NCI-H1105 treated with DMSO at 0.1 percent for 48 hours (cell line): ENCODE results near the gene CYBB.
A peak's percentile ranks its signal among the peaks of the same experiment; 100 is the strongest.
"Not testable (repeated sequence)": the region's sequence is repeated elsewhere in the genome, so short reads cannot be mapped to it uniquely, and the experiment has no call there.

Source experiments
- DNase-seq: peaks from one replicate; lab custom pipeline; 2025; lab: John Stamatoyannopoulos, UW

CYBB gene

GRCh38 chrX:37779857-37780256, at the start of gene CYBB:
CYBB (plus strand) TSS chrX:37780059; CDS start chrX:37780078, 19 bp downstream.
- no peak for DNase-seq

- DNase-seq: peak; percentile 24
Measured at GRCh38 chrX:37745354-37745753, 34.5 kb upstream of the CYBB start.

GRCh38 chrX:37745835-37746217, 34.0 kb upstream of the CYBB start:
- no peak for DNase-seq

GRCh38 chrX:37746218-37746941, 33.5 kb upstream of the CYBB start:
- DNase-seq: no peak

GRCh38 chrX:37746951-37747350, 32.9 kb upstream of the CYBB start:
- no peak for DNase-seq

- no peak for DNase-seq
Measured at GRCh38 chrX:37752281-37752680, 27.6 kb upstream of the CYBB start.

- DNase-seq: no peak
Measured at GRCh38 chrX:37752936-37753335, 26.9 kb upstream of the CYBB start.

GRCh38 chrX:37753384-37753783, 26.5 kb upstream of the CYBB start:
- no peak for DNase-seq

- no peak for DNase-seq
Measured at GRCh38 chrX:37754516-37754915, 25.3 kb upstream of the CYBB start.

GRCh38 chrX:37755025-37755424, 24.8 kb upstream of the CYBB start:
- no peak for DNase-seq

GRCh38 chrX:37757082-37757481, 22.8 kb upstream of the CYBB start:
- DNase-seq: no peak

GRCh38 chrX:37759351-37759750, 20.5 kb upstream of the CYBB start:
- no peak for DNase-seq

GRCh38 chrX:37759878-37760418, 19.9 kb upstream of the CYBB start:
- DNase-seq: no peak

GRCh38 chrX:37763400-37763799, 16.5 kb upstream of the CYBB start:
- no peak for DNase-seq

GRCh38 chrX:37765507-37765906, 14.4 kb upstream of the CYBB start:
- no peak for DNase-seq

GRCh38 chrX:37767430-37767829, 12.4 kb upstream of the CYBB start:
- DNase-seq: no peak

GRCh38 chrX:37768866-37769265, 11.0 kb upstream of the CYBB start:
- DNase-seq: not testable (repeated sequence)

- no peak for DNase-seq
Measured at GRCh38 chrX:37776283-37776986, 3.4 kb upstream of the CYBB start.

- DNase-seq: no peak
Measured at GRCh38 chrX:37776987-37777325, 2.9 kb upstream of the CYBB start.

- DNase-seq: no peak
Measured at GRCh38 chrX:37781081-37781480, 1.2 kb downstream of the CYBB start.

GRCh38 chrX:37781814-37782213, 2.0 kb downstream of the CYBB start:
- no peak for DNase-seq

- no peak for DNase-seq
Measured at GRCh38 chrX:37782359-37782758, 2.5 kb downstream of the CYBB start.

GRCh38 chrX:37783305-37783704, 3.4 kb downstream of the CYBB start:
- no peak for DNase-seq

GRCh38 chrX:37785569-37785968, 5.7 kb downstream of the CYBB start:
- DNase-seq: no peak
